HG03103 (cell line): ENCODE data around the gene SCN8A.
"Not testable (repeated sequence)": the region's sequence is repeated elsewhere in the genome, so short reads cannot be mapped to it uniquely, and the experiment has no call there.

ENCODE experiments used
- ATAC-seq: cut with Tn5 transposase; IDR thresholded peaks from one replicate; pipeline ENCODE4 v1.9.1; 2021; ENCODE audit warnings: low read depth; ENCODE audit not compliant: unreplicated experiment

SCN8A gene

GRCh38 chr12:51621156-51621922 is 30.3 kb downstream of the SCN8A start:
- no peak for ATAC-seq

- ATAC-seq, result no peak
Observed at GRCh38 chr12:51622564-51622963, 31.5 kb downstream of the SCN8A start.

- ATAC-seq, result no peak
Observed at GRCh38 chr12:51625370-51625769, 34.3 kb downstream of the SCN8A start.

GRCh38 chr12:51626115-51626514 is 35.1 kb downstream of the SCN8A start:
- ATAC-seq, result no peak

- no peak for ATAC-seq
Observed at GRCh38 chr12:51626629-51627028, 35.6 kb downstream of the SCN8A start.

- ATAC-seq, result no peak
Observed at GRCh38 chr12:51630256-51630880, 39.3 kb downstream of the SCN8A start.

- no peak for ATAC-seq
Observed at GRCh38 chr12:51630986-51631385, 40.0 kb downstream of the SCN8A start.

GRCh38 chr12:51631591-51631990 is 40.6 kb downstream of the SCN8A start:
- ATAC-seq, result no peak

GRCh38 chr12:51632623-51633022 is 41.6 kb downstream of the SCN8A start:
- no peak for ATAC-seq

GRCh38 chr12:51635346-51635745 is 44.3 kb downstream of the SCN8A start:
- no peak for ATAC-seq

GRCh38 chr12:51636581-51636980 is 45.5 kb downstream of the SCN8A start:
- no peak for ATAC-seq

- no peak for ATAC-seq
Observed at GRCh38 chr12:51636986-51637385, 46.0 kb downstream of the SCN8A start.

GRCh38 chr12:51639361-51639760 is 48.3 kb downstream of the SCN8A start:
- no peak for ATAC-seq

GRCh38 chr12:51642286-51642685 is 51.3 kb downstream of the SCN8A start:
- no peak for ATAC-seq

- ATAC-seq, result no peak
Observed at GRCh38 chr12:51643951-51644350, 52.9 kb downstream of the SCN8A start.

GRCh38 chr12:51644691-51645090 is 53.7 kb downstream of the SCN8A start:
- not testable (repeated sequence) for ATAC-seq

- no peak for ATAC-seq
Observed at GRCh38 chr12:51645961-51646360, 54.9 kb downstream of the SCN8A start.

- ATAC-seq, result no peak
Observed at GRCh38 chr12:51647647-51648046, 56.6 kb downstream of the SCN8A start.

GRCh38 chr12:51653431-51653830 is 62.4 kb downstream of the SCN8A start:
- ATAC-seq, result no peak

- no peak for ATAC-seq
Observed at GRCh38 chr12:51661199-51661598, 70.2 kb downstream of the SCN8A start.

GRCh38 chr12:51661836-51662235 is 70.8 kb downstream of the SCN8A start:
- ATAC-seq, result no peak

- no peak for ATAC-seq
Observed at GRCh38 chr12:51662728-51663154, 71.7 kb downstream of the SCN8A start.
